IMR-90 (cell line): ENCODE results near the gene CNPY3. TPM values are rescaled to one million over a fixed set of nuclear protein-coding genes. Genes with fewer than 3 reads are reported as not detected.
A peak's percentile ranks its signal among the peaks of the same experiment; 100 is the strongest.

Experiments
- ATAC-seq: fragments of 200-7000 bp; cut with Tn5 transposase; 2 replicates; pipeline ENCODE4 v1.9.1; 2020; ENCODE audit warnings: low read depth, mild to moderate bottlenecking, moderate library complexity
- BruUV-seq: library from RNA; stranded (reverse); fragments of 400-500 nt; replicated peaks from 2 replicates; lab custom pipeline; 2021; lab: Mats Ljungman, UMichigan
- CTCF ChIA-PET: fragments of 300-600 bp; formaldehyde crosslinking; extraction: SDS; loops from one replicate; lab custom pipeline; 2021; ENCODE audit warnings: antibody characterized with exemption; lab: Yijun Ruan, JAX
- POLR2A ChIA-PET: fragments of 300-600 bp; sonication (Branson Sonifier 250); formaldehyde crosslinking; loops from one replicate; lab custom pipeline; 2022; ENCODE audit warnings: antibody characterized with exemption; ENCODE audit not compliant: unreplicated experiment; lab: Charles Lee
- DNase-seq: peaks from one replicate; pipeline ENCODE4 v3.0.0; 2013
- H2AFZ ChIP-seq: replicated peaks from 2 replicates; pipeline ENCODE3; 2013; ENCODE audit warnings: low read length, mild to moderate bottlenecking; ENCODE audit not compliant: poor library complexity
- H2AK5ac ChIP-seq: 2 replicates; pipeline ENCODE4 v1.6.1; 2013; ENCODE audit warnings: low read depth, low read length, inconsistent platforms
- H2AK9ac ChIP-seq: replicated peaks from 2 replicates; pipeline ENCODE3; 2013; ENCODE audit warnings: mild to moderate bottlenecking, low read depth, low read length, moderate library complexity; ENCODE audit not compliant: poor library complexity
- H2BK120ac ChIP-seq: 2 replicates; pipeline ENCODE4 v1.6.1; 2013; ENCODE audit warnings: low read depth, low read length, inconsistent platforms
- H2BK15ac ChIP-seq: 3 replicates; pipeline ENCODE4 v1.6.1; 2013; ENCODE audit warnings: low read depth, low read length, inconsistent platforms
- H2BK20ac ChIP-seq: 2 replicates; pipeline ENCODE4 v1.6.1; 2013; ENCODE audit warnings: low read depth, mild to moderate bottlenecking, inconsistent platforms, low read length, moderate library complexity
- H2BK5ac ChIP-seq: 2 replicates; pipeline ENCODE4 v1.6.1; 2013; ENCODE audit warnings: mild to moderate bottlenecking, low read depth, low read length, inconsistent platforms; ENCODE audit not compliant: poor library complexity, severe bottlenecking
- H3K14ac ChIP-seq: replicated peaks from 2 replicates; pipeline ENCODE4 v1.6.1; 2013; ENCODE audit warnings: low read depth, low read length, inconsistent platforms
- H3K18ac ChIP-seq: 2 replicates; pipeline ENCODE4 v1.6.1; 2013; ENCODE audit warnings: low read depth, low read length, control low read depth
- H3K23ac ChIP-seq: 2 replicates; pipeline ENCODE4 v1.6.1; 2013; ENCODE audit warnings: low read depth, low read length, inconsistent platforms
- H3K27ac ChIP-seq: 2 replicates; pipeline ENCODE4 v1.5.1; 2013; ENCODE audit warnings: mild to moderate bottlenecking, control low read depth, low read length; ENCODE audit not compliant: insufficient read depth
- H3K27me3 ChIP-seq: 2 replicates; pipeline ENCODE4 v1.6.1; 2013; ENCODE audit warnings: low read length; ENCODE audit not compliant: control insufficient read depth, insufficient read depth
- H3K36me3 ChIP-seq: 2 replicates; pipeline ENCODE4 v1.6.1; 2013; ENCODE audit warnings: low read length, mixed read lengths; ENCODE audit not compliant: control insufficient read depth, insufficient read depth
- H3K4ac ChIP-seq: 2 replicates; pipeline ENCODE4 v1.6.1; 2013; ENCODE audit warnings: low read depth, low read length, inconsistent platforms
- H3K4me1 ChIP-seq: 2 replicates; pipeline ENCODE4 v1.6.1; 2013; ENCODE audit warnings: low read length, mixed read lengths; ENCODE audit not compliant: control insufficient read depth, insufficient read depth
- H3K4me2 ChIP-seq: 2 replicates; pipeline ENCODE4 v1.6.1; 2013; ENCODE audit warnings: low read depth, mild to moderate bottlenecking, control low read depth, low read length, moderate library complexity
- H3K4me3 ChIP-seq: 2 replicates; pipeline ENCODE4 v1.5.1; 2013; ENCODE audit warnings: low read depth, mild to moderate bottlenecking, control low read depth, low read length, moderate library complexity; ENCODE audit not compliant: insufficient read depth
- H3K56ac ChIP-seq: 2 replicates; pipeline ENCODE4 v1.6.1; 2013; ENCODE audit warnings: low read length, inconsistent platforms; ENCODE audit not compliant: insufficient read depth; ENCODE audit errors: extremely low read depth
- H3K79me1 ChIP-seq, 2 experiments: 2 replicates each; pipeline ENCODE4 v1.6.1; 2013; ENCODE audit warnings: low read length in 2 of 2, inconsistent platforms in 1 of 2, low read depth in 1 of 2
- H3K9ac ChIP-seq: 2 replicates; pipeline ENCODE4 v1.6.1; 2013; ENCODE audit warnings: low read depth, low read length, control low read depth
- H3K9me1 ChIP-seq: 2 replicates; pipeline ENCODE4 v1.6.1; 2013; ENCODE audit warnings: low read length, inconsistent platforms; ENCODE audit not compliant: insufficient read depth
- H3K9me3 ChIP-seq: 2 replicates; pipeline ENCODE4 v1.6.1; 2013; ENCODE audit warnings: low read length; ENCODE audit not compliant: control insufficient read depth, insufficient read depth
- H4K20me1 ChIP-seq: 2 replicates; pipeline ENCODE4 v1.6.1; 2013; ENCODE audit warnings: low read length, inconsistent platforms; ENCODE audit not compliant: insufficient read depth
- H4K5ac ChIP-seq: 2 replicates; pipeline ENCODE4 v1.6.1; 2013; ENCODE audit warnings: mild to moderate bottlenecking, low read depth, low read length, control low read depth
- H4K8ac ChIP-seq, 2 experiments: 2 replicates each; pipeline ENCODE4 v1.6.1; 2013; ENCODE audit warnings: low read depth in 2 of 2, low read length in 2 of 2, control low read depth in 1 of 2, inconsistent platforms in 1 of 2
- H4K91ac ChIP-seq: 2 replicates; pipeline ENCODE4 v1.6.1; 2013; ENCODE audit warnings: low read depth, low read length, inconsistent platforms; ENCODE audit not compliant: insufficient read depth
- FOS ChIP-seq: fragments of 150-350 bp; IDR thresholded peaks from 2 replicates; pipeline ENCODE4 v1.6.1; 2016; ENCODE audit warnings: low read depth, low read length
- NFE2L2 ChIP-seq: fragments of 150-350 bp; IDR thresholded peaks from 2 replicates; pipeline ENCODE4 v1.6.1; 2016; ENCODE audit warnings: low read depth, mild to moderate bottlenecking, low read length
- SMC3 ChIP-seq: fragments of 150-350 bp; IDR thresholded peaks from 2 replicates; pipeline ENCODE4 v1.6.1; 2016; ENCODE audit warnings: low read depth, mild to moderate bottlenecking, antibody characterized with exemption, low read length, moderate library complexity
- WGBS, 2 experiments: methylation state at CpG; one replicate each; pipeline versions ENCODE4 v1.1.5 to v1.1.7; 2013; ENCODE audit warnings: missing lambda C conversion rate in 2 of 2; ENCODE audit not compliant: insufficient read length in 1 of 2; ENCODE audit errors: extremely low coverage in 2 of 2; 5-methylcytosine and 5-hydroxymethylcytosine counted together
- dilution Hi-C: fragments of 300-500 bp; cut with HindIII; formaldehyde crosslinking; loops from one replicate; pipeline ENCODE4 v1.14.3; 2018; ENCODE audit warnings: low sequenced_read_pairs; ENCODE audit not compliant: unreplicated experiment
- in situ Hi-C: fragments of 300-500 bp; cut with MboI; formaldehyde crosslinking; loops from 3 replicates; pipeline ENCODE4 v1.14.3; 2019; ENCODE audit warnings: low sequenced_read_pairs, inconsistent platforms, mixed read lengths
- intact Hi-C: fragments of 100-400 bp; cut with micrococcal nuclease; formaldehyde crosslinking; loops from 2 replicates; pipeline ENCODE4 v1.10.0; 2022
- polyA plus RNA-seq, 3 experiments: library from polyadenylated mRNA; depleted of rRNA; stranded (reverse); fragments of >200 nt; gene quantifications; 2 replicates each; pipeline ENCODE4 v1.2.3, GENCODE V29; 2012; ENCODE audit warnings: low replicate concordance in 1 of 3
- total RNA-seq: library from RNA; depleted of rRNA; stranded (reverse); fragments of >200 nt; gene quantifications from 2 replicates; pipeline ENCODE4 v1.2.3, GENCODE V29; 2012

CNPY3 gene
- total and polyA plus RNA-seq, 2 of the 4 experiments (the other 2 are of a cell fraction), result 13.3 to 39.2 TPM

GRCh38 chr6:42970871-42971612 lies 41.8 kb downstream of the CNPY3 start:
- no TSS peak for BruUV-seq
- ATAC-seq, result peak; percentile 70
- Histone ChIP-seq H2BK15ac (peak overlapping the region; percentile 21; the same call in 1 of the 3 replicates), H4K5ac (no peak overlapping the region), H4K8ac (0 out of 4 replicates have a peak overlapping the region, but pooled peaks of 1 of the 2 experiments have one; percentile 2), H3K23ac (0 out of 2 replicates have a peak overlapping the region, but pooled peaks have one; percentile 37), H3K27ac (peak overlapping the region; percentile 34; the same call in 1 of the 2 replicates), H3K36me3 (peaks cover 31% of the 10 kb centered on the region), H4K20me1 (peaks cover 9% of the 10 kb centered on the region; the same call in 1 of the 2 replicates), H3K18ac (peak overlapping the region; percentile 35; the same call in 1 of the 2 replicates), H3K4me1 (peaks cover 10% of the 10 kb centered on the region), H2AK9ac (peak overlapping the region; percentile 38), H3K27me3 (no peaks in the 10 kb centered on the region), H4K91ac (0 out of 2 replicates have a peak overlapping the region, but pooled peaks have one; percentile 6), H2AK5ac (peak overlapping the region; percentile 44; the same call in 1 of the 2 replicates), H3K4me3 (no peak overlapping the region), H3K9me1 (peaks cover 29% of the 10 kb centered on the region), H3K79me1 (peaks cover 7 to 43% of the 10 kb centered on the region in 2 experiments), H3K9ac (no peak overlapping the region), H2BK5ac (no peak overlapping the region), H2BK120ac (peak overlapping the region; percentile 3; the same call in 1 of the 2 replicates), H2AFZ (no peak overlapping the region), H3K14ac (peak overlapping the region; percentile 35; the same call in 1 of the 2 replicates), H3K4ac (peak overlapping the region; percentile 59), H2BK20ac (no peak overlapping the region), H3K9me3 (no peaks in the 10 kb centered on the region), H3K4me2 (no peak overlapping the region; the same call in 1 of the 2 replicates), H3K56ac (no peak overlapping the region)
- ChIA-PET POLR2A (no interaction called here), CTCF (interaction anchor here (1.0 kb wide), 1 partner anchor 39 kb away, joined by 3 read pairs; no protein-coding TSS in a partner anchor)
- WGBS, 2 experiments, result no CpG with 5 or more reads among the region's 4 CpGs
- in situ Hi-C loops, result no loop called here
- DNase-seq, result peak; percentile 34
- dilution Hi-C loops, result no loop called here
- intact Hi-C loops, result no loop called here
- TF ChIP-seq NFE2L2, result peak; percentile 66
- TF ChIP-seq SMC3, result no peak
- TF ChIP-seq FOS, result peak; percentile 55; the same call in 1 of the 2 replicates
